ENCODE data around the gene MRPS23. TPM values are rescaled to one million over a fixed set of nuclear protein-coding genes. Genes with fewer than 3 reads are reported as not detected.

MRPS23 gene
- total and polyA plus RNA-seq, 2 of the 8 experiments (the other 6 are each of a cell fraction or from before 2014, with no cell fraction given) = 38.6 to 60.4 TPM

DNA sequence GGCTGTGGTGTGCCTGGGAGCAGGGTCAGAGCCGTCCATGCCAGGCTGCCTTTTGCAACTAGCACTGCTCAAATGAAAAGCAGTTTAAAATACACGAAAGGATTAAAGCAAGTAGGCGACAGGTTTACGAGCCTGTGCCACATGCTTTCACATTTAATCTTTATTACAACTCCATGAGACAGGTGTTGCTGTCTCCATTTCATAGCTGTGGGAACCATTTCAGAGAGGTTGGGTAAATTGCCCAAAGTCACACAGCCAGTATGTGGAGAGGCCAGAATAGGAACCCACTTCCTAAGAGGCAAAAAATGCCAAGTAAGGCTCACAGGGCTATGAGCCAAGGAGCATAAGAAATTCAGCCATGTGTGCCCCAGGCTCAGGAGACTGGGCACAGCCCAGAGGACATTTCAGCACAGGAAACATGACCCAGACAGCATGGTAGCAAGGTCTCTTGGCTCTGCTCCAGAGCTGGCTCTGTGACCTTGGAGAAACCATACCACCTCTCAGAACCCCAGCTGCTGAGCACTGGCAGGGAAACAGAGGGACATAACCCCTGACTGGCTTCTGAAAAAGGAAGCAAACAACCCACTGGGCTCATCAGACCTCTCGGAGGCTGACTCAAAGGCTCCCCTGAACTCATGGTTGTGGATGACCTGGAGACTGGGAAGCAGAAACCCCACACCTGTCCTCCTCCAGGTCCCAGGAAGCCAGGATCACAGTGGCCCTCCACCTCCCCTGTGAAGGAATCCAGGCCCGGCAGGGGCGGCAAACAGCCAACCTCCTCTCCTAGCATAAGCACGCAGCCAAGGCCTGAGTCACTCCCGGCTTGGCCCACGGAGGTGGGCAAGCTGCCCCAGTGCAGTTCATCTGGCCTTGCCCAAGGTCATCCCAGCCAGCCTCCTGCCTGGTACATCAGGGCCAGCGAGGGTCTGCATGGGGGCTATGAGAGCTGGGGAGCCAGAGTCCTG lies 40.3 kb upstream of the MRPS23 start (continued):
- TF ChIP-seq HDAC6 (IDR thresholded peaks at IDR 0.05; ENCODE audit: low read depth, low read length) (no peak), SP4 (IDR thresholded peaks at IDR 0.05; ENCODE audit: low read length) (no peak), FOSL1 (IDR thresholded peaks at IDR 0.05; ENCODE audit: insufficient read depth, low read depth, low read length) (no peak), POU5F1 (IDR thresholded peaks at IDR 0.05; ENCODE audit: low read depth, low read length) (no peak)
